ENCODE results near the gene APOB.

GRCh38 chr2:21011876-21012556, 31.9 kb downstream of the APOB start:
- no peak for TF ChIP-seq CTCF (IDR thresholded peaks at IDR 0.05; ENCODE audit: borderline replicate concordance, extremely low read depth, low read length, poor library complexity, severe bottlenecking)
- TF ChIP-seq EZH2 (IDR thresholded peaks at IDR 0.05; ENCODE audit: borderline replicate concordance, low read depth, low read length, severe bottlenecking), result no peak

Data from DND-41 (cell line).